ENCODE results near the gene MED10.

- TF ChIP-seq CTCF (IDR thresholded peaks at IDR 0.05; ENCODE audit: low read length): no peak
- TF ChIP-seq EZH2 (IDR thresholded peaks at IDR 0.05; ENCODE audit: borderline replicate concordance, low read length): no peak
These were observed 7.8 kb downstream of the MED10 start for GRCh38 chr5:6370580-6370979.
